GM12891 (cell line): ENCODE data around the gene KRT84.

Source experiments
- POLR2A ChIP-seq: IDR thresholded peaks from 2 replicates; pipeline ENCODE4 v1.6.1; 2011; ENCODE audit warnings: low read depth, low read length, control low read depth
- POLR2AphosphoS5 ChIP-seq: IDR thresholded peaks from 2 replicates; pipeline ENCODE4 v1.6.1; 2011; ENCODE audit warnings: low read depth, low read length, control low read depth
- POU2F2 ChIP-seq: IDR thresholded peaks from 2 replicates; pipeline ENCODE4 v1.6.1; 2011; ENCODE audit warnings: low read depth, mild to moderate bottlenecking, control low read depth, low read length, moderate library complexity
- SPI1 ChIP-seq: IDR thresholded peaks from 2 replicates; pipeline ENCODE4 v1.6.1; 2011; ENCODE audit warnings: low read depth, low read length, control low read depth
- TAF1 ChIP-seq: IDR thresholded peaks from 2 replicates; pipeline ENCODE4 v1.6.1; 2011; ENCODE audit warnings: low read depth, low read length, control low read depth

DNA sequence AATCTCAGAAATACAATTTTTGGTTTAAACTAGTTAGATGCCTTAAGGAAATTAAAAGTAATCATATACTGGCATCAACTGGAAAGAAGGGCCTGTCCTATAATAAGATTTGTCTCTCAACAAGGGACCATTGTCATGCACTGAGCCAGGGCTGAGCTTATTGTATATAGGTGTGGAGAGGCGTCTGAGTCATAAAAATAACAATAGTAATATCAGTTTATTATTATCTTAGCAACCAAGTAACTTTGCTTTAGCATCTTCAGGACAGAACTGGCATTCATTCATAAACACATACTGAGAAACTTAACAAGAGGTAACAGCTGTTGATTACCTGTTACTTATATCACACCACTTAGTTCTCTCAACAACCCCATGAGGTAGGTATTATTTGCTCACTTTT is 41.6 kb upstream of the KRT84 start:
- TF ChIP-seq POLR2AphosphoS5 (no peak), TAF1 (no peak), POLR2A (no peak), SPI1 (no peak), POU2F2 (no peak)
